GM21526 (cell line): ENCODE data around the gene PDIA6.
"Not testable (repeated sequence)": the region's sequence is repeated elsewhere in the genome, so short reads cannot be mapped to it uniquely, and the experiment has no call there.

Source experiments
- ATAC-seq: cut with Tn5 transposase; IDR thresholded peaks from one replicate; pipeline ENCODE4 v1.9.1; 2021; ENCODE audit warnings: moderate library complexity; ENCODE audit not compliant: unreplicated experiment, low FRiP score

PDIA6 gene

GRCh38 chr2:10783421-10783820 is 29.2 kb downstream of the PDIA6 start:
- no peak for ATAC-seq

DNA sequence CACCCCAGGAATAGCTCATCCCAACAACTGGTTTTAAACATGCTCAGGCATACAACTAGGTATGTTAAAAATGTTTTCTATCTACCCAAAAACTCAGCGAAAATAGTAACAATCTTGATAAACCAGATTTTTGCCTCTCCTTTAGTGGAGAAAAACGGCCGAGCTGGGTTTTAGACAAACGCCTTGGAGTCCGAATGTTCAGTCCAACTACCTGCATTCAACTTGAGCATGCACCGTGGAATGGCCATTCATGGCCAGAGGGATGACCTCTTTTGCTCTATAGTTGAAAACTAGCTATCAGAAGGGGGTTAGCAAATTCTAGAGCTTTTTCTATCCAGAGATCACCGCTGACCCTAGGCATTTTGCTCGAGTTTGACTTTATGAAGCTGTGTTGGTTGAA is 30.8 kb downstream of the PDIA6 start:
- no peak for ATAC-seq

GRCh38 chr2:10780821-10781220 is 31.8 kb downstream of the PDIA6 start:
- not testable (repeated sequence) for ATAC-seq

- no peak for ATAC-seq
Measured at GRCh38 chr2:10780491-10780820, 32.1 kb downstream of the PDIA6 start.

- no peak for ATAC-seq
Measured at GRCh38 chr2:10779776-10780490, 32.7 kb downstream of the PDIA6 start.

DNA sequence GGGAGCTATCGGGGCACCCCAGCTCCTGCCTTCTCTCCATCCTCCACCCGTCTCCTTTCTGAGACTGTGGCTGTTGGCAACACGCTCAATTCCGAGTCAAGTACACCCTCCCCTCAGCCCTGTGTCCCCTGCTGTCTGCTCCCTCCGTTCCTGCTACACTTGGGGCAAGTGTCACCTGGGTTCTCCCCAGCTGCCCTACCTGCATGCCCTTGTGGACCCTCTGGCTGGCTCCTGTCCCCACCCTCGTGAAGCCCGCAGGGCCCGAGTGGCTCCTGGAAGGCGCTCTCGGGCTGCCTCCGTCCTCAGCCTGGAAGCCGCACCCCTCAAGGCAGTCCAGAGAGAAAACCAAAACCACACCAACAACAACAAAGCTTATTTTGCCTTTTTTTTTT is 33.9 kb downstream of the PDIA6 start:
- no peak for ATAC-seq

DNA sequence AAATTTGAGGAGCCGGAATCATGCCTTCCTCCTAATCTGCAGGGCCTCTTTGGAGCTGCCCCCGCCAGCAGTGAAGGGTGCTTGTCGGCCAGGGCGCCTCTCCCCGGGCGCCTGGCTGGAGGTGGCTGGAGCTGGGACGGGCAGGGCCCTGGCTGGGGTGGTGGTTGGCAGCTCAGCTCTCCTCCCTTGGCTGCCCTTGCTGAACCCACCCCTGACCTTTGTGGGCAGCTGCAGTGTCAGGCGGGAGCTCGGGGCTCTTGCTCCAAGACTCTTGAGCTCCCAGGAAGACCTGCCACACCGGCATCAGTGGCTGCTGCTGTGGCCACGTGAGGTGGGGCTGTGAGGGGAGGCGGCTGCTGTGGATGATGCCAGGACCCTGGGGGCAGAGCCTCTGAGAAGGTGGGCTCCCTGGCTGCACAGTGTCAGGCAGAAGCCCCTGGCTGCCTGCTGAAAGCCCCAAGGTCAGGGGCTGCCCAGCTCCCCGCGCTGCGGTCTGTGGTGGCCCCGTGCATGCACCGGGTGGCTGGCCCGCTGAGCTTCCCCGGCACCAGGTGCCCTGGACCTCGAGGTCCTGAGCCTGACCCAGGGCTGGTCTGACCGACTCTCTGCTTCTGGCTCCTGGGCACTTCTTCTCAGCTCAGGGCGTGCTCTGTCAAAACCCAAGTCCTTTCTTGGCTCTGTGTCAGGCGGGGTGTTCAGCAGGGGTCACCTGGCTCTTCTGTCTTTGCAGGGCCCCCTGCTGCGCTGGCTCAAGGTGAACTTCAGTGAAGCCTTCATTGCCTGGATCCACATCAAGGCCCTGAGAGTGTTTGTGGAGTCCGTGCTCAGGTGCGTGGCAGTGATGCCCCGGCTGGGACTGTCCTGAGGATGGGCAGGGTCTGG is 34.5 kb downstream of the PDIA6 start:
- no peak for ATAC-seq

DNA sequence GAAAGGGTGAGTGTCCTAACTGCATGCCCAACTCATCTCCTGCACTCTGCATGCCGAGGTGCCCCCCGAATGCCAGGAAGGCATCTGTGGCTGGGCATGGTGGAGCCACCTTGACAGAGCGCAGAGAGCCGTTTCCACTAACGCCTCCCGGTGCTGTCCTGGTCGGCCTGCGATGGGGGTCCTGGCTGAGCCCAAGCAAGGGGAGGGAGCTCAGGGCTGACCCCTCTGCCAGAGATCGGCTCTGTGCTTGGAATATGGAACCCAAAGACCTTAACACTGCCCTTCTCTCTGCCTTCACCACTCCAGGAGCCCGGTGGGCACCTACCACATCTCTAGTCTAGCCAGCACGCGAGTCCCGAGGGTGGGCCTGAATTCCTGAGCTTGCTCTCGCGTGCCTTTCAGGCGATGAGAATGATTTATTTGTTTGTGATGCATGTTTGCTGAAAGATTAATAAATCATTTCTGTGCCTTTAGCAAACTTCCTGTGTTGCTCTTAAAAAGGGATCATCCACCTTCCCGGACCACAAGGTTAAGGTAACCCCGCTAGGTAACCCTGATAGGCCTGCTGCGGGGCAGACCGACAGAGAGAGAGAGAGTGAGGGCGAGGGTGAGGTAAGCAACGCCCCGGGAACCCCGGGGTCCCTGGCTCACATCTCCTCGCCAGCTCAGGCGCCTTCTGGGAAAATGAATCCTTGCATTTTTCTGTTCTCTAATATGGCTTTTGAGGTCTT is 35.3 kb downstream of the PDIA6 start:
- no peak for ATAC-seq

DNA sequence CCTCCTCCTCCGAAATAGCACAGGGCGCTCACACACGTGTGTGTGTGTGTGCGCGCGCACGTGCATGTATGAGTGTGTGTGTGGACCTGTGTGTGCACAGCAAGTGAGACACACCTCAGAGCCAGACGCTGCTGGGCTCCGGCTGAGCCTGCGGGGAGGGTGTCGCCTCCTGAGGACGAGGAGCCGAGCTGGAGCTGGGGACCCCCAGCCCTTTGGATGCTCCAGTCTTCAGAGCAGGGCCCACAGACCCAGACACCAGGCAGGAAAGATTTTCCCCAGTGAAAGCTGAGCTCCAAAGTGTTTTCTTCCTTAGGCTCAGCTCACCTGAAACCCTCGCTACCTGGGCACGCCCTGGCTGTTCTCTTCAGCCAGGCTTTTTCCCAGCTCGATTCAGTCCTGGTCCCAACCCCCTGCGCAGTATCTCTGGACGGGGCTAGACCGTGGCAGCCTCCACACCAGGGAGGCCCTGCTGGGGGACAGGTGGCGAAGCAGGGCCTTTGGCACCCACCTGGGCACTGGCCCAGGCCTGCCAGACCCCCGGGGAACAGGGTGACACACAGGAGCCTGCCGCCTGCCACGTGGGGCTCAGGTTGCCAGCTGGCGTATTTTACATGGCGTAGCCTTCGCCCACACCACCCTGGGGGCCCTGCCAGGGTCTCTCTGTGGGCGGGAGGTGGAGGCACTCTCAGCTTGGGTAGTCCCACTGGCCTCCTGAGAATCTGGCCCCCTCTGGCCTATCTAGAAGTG is 36.2 kb downstream of the PDIA6 start:
- ATAC-seq, result no peak

- ATAC-seq, result no peak
Measured at GRCh38 chr2:10775831-10776230, 36.8 kb downstream of the PDIA6 start.

DNA sequence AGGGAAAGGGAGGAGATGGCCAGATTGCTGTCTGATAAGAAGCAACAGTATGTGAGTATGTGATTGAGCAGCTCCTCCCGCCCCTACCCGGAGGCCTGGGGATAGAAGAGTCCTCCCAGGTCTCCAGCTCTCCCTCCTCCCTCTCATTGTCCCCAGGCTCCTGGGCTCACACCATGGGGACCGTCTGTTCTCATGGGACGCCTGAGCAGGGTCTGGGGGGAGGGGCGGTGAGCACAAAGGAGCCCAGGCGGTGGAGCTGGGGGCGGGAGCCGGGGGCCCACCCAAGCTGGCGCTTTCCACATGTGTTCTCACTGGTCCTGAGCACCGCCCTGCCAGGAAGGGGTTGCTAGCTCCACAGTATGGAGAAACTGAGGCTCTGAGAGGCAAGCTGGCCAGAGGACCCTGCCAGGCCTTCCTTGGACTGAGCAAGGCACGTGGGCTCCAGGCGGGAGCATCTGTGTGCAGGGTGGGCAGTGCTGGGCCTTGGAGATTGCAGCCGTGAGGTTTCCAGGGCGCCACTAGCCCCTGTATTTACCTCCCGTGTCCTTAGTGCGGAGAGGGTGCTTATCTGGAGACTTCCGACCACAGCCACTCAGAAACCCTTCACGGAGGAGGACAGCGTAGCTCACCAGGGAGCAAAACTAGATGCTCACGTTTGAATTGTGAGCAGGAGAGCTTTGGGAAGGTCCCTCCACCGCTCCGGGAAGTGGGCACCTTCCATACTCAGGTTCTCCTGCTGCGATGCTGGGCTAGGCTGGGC is 37.4 kb downstream of the PDIA6 start:
- ATAC-seq, result no peak

- no peak for ATAC-seq
Measured at GRCh38 chr2:10774394-10774793, 38.2 kb downstream of the PDIA6 start.

DNA sequence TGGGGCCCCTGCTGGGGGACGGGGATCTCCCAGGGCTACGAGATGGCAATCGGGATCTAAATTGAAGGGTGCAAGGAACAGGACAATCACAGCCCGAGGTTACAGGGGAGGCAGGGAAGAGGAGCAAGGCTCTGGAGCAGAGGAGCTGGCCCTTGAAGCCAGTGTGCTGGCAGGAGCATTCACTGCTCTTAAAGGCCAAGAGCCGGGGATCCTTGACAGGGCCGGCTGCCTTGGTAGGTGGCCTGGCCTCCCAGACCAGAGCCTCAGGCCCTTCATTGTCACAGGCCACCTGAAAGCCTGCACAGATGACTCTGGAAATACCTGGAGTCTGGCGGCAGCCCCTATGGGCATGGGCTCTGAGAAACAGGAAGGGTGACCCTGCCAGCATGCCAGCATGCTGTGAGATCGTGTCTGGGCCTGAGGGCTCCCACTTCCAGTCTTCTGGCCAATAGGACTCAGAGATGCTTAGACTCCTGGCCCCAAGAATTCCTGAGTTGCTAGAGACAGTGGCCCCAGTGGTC is 38.7 kb downstream of the PDIA6 start:
- ATAC-seq, result no peak

DNA sequence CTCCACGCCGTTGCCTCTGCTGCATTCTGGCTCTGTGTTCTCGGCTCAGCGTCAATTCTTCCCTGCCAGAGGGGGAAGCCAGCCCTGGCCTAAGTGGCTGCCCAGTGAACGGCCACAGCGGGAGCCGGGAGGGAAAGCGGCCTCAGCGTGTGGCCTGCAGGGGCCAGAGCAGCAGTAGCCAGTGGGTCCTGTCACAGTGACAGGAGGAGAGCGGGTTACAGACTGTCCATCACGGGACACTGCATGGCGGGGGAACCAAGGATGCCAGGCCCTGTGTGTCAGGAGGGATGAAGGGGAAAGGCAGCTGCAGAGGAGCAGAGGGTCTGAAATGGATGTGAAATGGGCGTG is 39.7 kb downstream of the PDIA6 start:
- no peak for ATAC-seq

DNA sequence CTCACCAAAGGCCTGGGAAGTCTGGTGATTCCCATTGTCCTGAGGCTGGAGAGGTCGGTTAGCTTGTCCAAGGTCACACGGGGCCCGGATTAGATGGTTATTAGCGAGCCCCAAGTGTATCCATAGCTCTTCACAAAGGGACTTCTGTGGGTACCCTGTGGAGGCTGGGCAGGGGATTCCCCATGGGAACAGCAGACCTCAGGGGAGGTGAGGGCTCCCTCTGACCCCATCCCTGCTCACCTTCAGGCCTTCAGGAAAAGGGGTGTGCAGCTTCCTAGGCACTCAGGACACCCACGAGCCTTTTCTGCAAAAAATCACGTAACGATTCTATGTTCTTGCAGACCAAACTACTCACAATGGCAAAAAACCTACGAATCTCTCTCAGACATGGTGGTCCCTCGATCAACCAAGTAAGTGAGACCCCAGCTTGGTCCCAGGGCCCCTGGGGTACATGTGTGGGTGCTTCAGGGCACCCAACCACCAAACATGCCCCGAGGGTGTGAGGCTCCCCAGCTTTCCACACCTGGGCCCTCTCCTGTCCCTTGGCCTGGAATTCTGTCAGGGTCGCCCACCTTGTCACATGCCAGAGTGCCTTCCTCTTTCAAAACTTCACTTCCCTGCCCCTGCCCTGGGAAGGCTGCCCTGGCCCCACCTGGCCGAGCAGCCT is 40.3 kb downstream of the PDIA6 start:
- no peak for ATAC-seq

- ATAC-seq, result no peak
Measured at GRCh38 chr2:10771786-10772185, 40.8 kb downstream of the PDIA6 start.

DNA sequence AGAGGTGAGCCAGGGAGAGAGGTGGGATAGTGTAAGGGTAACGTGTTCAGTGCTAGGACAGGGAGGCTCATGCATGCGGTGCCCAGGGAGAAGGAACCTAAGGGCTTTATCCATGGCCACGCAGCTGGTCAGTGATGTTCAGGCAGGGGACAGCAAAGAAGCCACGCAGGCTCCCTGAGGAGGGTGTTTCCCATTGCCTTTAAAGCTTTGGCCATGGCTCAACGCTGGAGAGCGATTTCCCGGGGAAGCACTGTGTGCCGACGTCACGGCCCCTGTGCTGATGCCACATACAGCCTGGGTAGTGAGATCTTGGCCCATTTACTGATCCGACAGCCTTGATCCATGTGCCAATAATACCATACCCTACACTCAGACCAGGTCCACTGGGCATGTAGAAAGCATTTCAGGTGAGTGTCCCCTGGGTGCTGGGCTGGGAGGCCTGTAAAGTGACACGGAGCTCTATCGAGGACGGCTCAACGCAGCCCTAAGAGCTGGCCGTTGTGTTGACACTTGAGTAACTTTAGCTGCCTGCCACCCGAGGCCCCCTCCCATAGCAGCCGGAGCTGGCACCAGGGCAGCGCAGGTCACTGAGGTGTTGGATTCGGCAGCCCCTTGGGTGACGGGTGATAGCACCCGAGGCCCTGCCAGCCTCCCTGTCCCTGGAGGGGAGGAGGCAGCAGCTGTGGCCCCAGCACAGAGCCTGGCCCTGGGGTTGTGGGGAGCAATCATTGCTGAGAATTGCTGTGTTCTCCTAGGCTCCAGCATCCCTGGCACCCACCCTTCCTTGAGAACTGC is 41.4 kb downstream of the PDIA6 start:
- no peak for ATAC-seq

DNA sequence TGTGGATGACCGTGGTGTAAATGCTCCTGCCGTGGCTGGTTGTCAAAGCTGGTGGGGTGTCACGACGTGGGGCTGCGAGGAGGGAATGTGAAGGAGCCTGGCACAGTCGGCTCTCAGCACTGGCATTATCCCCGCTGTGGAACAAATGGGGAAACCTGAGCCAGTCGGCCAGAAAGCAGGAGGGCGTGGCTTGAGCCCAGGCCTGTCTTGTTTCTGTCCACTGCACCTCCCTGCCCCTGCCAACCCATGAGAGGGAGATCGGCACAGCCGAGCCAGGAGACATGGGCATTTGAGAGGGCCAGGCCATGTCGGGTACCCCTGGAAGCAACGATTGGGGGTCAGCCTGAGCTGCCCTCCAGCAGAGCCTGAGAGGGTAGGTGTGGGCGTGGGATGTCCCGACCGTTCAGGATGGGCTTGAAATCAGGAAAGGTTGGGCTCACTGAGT is 44.5 kb downstream of the PDIA6 start:
- ATAC-seq, result no peak
